ENCODE measurements around the gene SIRT3.
A peak's percentile ranks its signal among the peaks of the same experiment; 100 is the strongest.

SIRT3 gene

DNA sequence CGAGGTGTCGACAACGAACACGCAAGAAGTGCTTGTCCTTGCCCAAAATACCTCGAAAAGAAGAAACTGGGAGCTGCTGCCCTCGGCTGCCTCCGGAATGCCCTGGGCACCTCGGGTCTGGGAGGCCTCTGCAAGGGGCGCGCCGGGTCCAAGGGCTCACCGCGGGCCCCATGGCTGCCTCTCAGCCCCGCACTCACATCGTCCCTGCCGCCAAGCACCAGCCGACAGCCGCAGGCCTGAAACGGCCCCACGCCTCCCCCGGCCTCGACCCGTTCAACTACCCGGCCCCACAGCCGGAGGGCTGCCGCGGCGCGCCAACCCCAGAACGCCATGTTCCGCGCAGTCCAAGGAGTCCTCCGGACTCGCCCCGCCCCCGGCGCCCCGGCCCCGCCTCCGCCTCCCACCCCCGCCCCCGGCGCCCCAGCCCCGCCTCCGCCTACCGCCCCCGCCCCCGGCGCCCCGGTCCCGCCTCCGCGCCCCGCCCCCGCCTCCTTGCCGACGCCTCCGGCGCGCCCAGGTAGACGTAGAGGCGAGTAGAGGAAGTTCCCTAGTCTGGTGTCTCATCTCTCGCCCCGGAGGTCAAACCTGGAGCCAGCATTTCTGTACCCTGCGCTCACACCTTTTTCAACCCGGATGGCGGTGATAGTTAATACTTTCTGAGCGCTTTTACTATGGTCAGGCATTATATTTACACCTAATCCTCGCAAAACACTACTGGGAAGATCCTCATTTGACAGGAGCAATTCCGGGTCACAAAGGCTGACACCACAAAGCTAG is at the start of gene SIRT3:
Gene SIRT3, minus strand, starts transcription at position 346 of the 777 bp plus-strand sequence. Its CDS starts 14 bp downstream, at position 332.
- DNase-seq: peak; percentile 90

DNA sequence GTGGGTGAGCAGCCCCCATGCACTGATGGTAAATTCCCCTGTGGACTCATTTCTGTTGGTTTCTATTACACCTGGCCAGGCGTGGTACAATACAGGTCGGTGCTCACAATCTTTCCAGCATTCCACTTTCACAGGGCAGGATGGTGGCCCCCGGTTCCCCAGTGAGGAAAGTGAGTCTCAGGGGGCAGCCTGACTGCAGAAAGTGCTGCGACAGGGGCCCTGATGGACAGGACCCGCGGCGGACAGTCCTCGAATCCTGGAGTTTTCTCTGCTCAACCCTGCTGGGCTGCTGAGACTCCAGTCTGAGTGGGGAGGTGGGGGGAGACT is 49.7 kb upstream of the SIRT3 start:
- no peak for DNase-seq

DNA sequence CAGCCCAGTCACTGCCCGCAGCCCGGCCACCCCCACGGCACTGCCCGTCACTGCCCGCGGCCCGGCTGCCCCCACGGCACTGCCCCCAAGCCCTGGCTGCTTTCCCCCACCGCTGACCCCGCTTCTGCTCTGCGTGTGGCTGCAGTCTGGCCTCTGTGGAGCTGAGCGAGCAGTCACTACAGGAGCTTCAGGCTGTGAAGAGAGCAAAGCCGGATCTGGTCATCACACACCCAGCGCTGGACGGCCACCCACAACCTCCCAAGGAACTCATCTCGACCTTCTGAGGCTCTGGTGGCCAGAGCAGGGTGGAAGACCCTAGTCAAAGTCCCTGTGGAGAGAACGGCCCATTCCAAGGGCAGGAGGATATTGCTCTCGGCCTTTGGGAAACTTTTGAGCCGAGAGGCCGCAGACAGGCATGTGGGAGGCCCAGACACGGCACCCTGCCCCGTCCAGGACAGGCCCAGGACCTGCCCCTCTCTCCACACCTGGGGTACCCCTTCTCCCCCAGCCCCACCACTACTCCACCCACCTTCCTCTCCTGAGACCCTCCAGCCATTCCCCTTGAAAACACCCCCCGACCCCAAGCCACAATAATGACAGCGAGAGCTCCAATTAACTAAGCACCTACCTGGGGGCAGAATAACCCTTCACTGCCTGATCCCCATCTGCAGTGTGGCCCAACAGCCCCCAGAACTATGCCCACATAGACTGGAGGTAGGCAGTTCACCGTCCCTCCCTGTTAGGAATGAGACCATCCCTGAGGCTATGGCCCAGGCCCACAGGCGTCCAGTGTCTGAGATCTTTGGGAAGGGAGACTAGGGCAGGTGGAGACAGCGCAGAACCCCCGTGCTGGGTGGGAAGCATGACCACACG is 49.1 kb upstream of the SIRT3 start:
- no peak for DNase-seq

DNA sequence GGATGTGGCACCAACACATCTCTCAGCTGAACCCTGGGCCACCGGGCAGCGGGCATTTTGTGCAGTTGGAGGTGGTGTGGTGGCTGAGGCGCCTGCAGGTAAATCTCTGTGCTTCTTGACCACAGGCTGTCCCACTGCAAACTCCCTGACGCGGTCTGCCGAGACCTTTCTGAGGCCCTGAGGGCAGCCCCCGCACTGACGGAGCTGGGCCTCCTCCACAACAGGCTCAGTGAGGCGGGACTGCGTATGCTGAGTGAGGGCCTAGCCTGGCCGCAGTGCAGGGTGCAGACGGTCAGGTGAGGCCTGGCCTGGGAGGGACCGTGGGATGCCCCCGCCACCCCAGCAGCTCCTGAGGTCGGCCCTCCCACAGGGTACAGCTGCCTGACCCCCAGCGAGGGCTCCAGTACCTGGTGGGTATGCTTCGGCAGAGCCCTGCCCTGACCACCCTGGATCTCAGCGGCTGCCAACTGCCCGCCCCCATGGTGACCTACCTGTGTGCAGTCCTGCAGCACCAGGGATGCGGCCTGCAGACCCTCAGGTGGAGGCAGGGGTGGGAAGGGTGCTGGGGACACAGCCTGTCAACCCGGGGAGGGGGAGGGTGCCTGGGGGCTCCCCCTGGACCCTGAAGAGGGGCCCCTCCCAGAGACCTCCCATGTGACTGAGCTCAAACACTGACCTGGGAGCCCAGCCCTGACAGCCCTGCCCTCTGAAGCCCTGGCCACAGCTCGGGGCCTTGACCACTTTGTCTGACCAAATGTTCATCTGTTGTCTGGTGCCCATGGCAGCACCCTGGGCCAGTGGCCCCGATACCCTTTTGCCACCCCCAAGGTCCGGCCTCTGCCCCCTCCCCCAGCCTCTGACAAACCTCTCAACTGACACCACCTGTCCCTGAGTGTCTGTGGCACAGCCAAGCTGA is 48.2 kb upstream of the SIRT3 start:
- no peak for DNase-seq

DNA sequence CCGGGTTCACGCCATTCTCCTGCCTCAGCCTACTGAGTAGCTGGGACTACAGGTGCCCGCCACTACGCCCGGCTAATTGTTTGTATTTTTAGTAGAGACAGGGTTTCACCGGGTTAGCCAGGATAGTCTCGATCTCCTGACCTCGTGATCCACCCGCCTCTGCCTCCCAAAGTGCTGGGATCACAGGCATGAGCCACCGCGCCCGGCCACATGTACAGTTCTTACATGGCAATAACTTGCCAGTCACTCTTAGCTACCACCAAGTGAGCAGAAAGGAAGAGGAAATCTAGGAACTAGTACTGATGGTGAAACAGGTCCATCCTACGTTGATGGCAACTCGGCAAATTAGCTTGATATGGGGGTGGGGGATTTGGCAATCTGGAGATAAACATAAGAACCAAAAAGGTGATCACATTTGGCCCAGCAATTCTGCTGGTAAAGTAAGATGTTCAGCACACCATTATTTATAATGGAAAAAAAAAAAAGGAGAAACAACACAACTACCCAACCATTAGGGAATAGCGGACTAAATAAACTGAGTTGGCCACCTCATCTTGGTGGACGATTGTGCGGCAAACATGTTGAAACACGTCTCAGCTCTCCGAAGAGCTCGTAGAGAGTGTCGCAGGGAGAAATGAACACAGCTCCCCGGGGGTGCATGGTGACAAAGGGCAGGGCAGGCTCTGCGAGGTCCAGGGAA is 47.4 kb upstream of the SIRT3 start:
- no peak for DNase-seq

DNA sequence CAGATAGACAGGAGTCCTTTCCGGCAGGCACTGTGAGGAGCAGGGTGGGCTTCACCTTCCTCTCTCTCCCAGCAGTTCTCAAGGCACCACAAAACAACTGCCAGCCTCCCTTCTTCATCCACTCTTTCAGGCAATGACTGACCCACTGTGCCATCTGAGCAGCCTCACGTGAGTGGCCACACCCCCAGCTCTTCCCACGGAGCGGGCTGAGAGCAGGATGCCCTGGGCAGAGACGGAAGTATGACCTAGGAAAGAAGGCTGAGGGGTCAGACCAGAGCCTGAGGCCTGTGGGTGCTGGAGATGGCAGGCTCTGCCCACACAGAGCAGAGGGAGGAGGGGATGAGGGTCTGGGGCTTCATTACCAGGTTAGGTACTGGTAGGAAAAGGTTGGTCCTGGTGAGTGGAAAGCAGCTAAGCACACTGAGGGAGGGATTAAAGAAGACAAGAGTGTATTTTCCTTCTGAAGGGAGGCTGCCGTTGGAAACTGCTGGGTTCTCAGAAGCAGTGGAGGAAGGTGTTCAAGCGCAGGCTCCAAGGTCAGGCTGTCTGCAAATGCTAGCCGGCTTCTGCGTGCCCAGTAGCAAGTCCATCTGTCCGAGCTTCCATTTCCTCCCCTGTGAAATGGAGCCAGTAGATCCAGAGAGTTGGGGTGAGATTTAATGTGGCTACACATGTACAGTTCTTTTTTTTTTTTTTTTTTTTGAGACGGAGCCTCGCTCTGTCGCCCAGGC is 46.7 kb upstream of the SIRT3 start:
- DNase-seq: no peak

DNA sequence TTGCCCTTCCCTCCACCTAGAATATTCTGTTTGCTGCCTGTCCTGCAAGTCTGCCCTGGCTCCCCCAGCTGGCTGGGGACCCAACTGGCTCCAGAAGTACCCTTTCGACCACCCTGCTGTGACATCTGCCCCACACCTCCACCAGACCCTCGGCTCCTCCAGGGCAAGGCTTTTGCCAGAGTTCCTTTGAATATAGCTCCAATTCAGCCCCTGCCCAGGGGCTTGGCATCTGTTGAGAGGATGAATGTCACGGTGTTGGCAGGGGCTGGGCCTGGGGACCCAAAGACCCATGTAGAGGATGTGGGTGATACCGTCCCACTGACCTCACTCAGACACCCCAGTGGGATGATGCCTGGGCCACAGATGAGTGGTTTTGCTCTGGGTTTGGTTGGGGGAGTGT is 46.0 kb upstream of the SIRT3 start:
- no peak for DNase-seq

DNA sequence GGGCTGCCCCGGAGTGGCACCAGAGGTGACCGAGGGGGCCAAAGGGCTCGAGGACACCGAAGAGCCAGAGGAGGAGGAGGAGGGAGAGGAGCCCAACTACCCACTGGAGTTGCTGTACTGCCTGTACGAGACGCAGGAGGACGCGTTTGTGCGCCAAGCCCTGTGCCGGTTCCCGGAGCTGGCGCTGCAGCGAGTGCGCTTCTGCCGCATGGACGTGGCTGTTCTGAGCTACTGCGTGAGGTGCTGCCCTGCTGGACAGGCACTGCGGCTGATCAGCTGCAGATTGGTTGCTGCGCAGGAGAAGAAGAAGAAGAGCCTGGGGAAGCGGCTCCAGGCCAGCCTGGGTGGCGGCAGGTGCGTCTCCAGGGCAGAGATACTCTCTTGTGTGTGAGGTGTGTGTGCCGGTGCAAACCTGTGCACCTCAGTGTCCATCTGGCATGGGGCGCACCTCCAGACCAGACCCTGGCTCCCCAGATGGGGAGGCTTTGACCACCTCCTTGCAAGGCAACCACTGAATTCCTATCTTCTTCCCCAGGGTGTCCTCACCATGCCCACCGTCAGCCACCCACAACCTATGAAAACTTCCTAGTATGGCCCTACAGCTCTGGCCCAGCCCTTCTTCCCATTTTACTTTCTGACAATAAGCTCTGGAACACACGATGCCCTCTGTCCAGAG is 45.5 kb upstream of the SIRT3 start:
- DNase-seq: peak; percentile 47

DNA sequence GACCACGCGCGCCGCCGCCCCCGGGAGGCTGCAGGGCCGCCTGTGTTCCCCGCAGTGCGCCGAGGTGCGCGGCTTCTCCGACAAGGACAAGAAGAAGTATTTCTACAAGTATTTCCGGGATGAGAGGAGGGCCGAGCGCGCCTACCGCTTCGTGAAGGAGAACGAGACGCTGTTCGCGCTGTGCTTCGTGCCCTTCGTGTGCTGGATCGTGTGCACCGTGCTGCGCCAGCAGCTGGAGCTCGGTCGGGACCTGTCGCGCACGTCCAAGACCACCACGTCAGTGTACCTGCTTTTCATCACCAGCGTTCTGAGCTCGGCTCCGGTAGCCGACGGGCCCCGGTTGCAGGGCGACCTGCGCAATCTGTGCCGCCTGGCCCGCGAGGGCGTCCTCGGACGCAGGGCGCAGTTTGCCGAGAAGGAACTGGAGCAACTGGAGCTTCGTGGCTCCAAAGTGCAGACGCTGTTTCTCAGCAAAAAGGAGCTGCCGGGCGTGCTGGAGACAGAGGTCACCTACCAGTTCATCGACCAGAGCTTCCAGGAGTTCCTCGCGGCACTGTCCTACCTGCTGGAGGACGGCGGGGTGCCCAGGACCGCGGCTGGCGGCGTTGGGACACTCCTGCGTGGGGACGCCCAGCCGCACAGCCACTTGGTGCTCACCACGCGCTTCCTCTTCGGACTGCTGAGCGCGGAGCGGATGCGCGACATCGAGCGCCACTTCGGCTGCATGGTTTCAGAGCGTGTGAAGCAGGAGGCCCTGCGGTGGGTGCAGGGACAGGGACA is 44.8 kb upstream of the SIRT3 start:
- DNase-seq: peak; percentile 58

DNA sequence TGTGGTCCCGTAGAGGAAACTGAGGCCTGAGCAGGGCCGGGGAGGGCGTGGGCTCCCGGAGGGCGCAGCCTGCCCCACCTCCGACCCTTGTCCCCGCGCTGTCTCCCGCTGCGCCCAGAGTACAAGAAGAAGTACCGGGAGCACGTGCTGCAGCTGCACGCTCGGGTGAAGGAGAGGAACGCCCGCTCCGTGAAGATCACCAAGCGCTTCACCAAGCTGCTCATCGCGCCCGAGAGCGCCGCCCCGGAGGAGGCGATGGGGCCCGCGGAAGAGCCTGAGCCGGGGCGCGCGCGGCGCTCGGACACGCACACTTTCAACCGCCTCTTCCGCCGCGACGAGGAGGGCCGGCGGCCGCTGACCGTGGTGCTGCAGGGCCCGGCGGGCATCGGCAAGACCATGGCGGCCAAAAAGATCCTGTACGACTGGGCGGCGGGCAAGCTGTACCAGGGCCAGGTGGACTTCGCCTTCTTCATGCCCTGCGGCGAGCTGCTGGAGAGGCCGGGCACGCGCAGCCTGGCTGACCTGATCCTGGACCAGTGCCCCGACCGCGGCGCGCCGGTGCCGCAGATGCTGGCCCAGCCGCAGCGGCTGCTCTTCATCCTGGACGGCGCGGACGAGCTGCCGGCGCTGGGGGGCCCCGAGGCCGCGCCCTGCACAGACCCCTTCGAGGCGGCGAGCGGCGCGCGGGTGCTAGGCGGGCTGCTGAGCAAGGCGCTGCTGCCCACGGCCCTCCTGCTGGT is 44.0 kb upstream of the SIRT3 start:
- peak; percentile 63 for DNase-seq

DNA sequence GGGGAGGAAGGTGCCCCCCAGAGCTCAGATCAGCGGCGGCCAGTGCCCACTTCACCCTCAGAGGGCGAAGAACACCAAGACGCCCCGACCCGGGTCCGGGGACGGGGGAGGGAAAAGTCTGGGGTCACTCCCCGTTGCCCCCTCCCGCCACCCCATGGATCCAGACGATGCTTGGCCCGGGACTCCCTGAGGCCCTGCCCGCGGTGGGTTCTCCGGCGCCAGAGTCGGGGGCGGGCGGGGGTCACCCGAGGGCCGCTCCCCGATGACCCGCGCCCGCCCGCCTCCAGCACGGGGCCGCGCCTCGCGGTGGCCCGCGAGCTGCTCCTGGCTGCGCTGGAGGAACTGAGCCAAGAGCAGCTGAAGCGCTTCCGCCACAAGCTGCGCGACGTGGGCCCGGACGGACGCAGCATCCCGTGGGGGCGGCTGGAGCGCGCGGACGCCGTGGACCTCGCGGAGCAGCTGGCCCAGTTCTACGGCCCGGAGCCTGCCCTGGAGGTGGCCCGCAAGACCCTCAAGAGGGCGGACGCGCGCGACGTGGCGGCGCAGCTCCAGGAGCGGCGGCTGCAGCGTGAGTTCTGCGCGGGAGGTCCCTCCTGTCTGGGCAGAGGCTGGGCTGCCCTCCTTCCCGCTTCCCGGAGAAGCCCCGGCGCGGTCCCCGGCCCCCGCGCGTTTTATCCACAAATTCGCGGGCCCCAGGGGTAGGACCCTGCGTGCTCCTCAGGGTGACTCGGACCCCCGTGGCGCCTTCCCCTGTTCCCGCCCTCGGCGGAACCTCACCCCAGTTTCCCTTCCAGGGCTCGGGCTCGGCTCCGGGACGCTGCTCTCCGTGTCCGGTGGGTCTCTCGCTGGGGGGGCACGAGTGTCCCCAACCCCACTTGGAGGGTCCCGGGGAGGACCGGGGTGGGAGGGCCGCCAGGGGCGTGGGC is 43.2 kb upstream of the SIRT3 start:
- peak; percentile 39 for DNase-seq

DNA sequence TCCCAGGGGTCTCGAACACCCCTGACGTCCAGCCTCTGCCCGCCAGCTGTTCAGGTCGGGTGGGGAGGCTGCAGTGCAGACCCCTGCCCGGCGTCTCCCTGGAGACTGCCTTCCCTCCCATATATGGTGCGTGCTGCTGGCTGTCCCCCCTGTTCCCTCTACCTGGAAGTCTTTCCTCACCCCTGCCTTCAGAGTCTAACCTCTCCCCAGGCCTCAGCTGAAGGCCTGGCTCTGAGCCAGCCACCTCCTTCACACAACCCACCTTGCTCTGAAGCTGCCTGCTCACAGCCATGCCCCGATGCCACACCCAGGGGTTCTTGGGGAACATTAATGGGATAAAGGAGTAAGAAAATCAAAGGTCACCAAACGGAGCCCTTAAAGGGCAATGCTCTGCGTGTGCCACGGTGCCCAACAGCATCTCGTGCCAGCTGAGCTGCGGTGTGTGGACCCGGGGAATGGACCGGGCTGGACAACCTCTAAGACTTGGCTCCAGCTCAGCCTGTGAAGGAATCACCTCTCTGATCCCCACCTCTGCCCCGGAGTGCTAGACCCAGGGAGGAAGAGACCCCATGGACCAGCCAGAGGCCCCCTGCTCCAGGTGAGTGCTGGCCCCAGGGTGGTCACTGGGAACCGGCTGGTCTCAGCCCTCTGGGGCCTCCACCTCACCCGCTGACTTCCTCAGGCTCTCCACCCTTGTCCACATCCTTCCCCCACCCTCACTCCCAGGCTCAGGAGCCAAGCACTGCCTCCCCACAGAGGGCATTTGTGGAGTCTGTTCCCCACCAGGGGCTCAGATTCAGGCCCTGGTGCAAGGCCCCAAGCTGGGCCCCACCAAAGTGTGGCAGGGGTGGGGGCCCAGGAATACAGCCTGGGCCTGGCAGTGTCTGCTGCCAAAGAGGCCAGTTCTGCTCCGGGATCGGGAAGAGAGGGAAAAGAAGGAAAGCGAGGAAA is 42.1 kb upstream of the SIRT3 start, which contains the start of gene NLRP6:
Gene NLRP6, plus strand, starts transcription at position 407 of the 951 bp plus-strand sequence. Its CDS starts 163 bp downstream, at position 570.
- no peak for DNase-seq

DNA sequence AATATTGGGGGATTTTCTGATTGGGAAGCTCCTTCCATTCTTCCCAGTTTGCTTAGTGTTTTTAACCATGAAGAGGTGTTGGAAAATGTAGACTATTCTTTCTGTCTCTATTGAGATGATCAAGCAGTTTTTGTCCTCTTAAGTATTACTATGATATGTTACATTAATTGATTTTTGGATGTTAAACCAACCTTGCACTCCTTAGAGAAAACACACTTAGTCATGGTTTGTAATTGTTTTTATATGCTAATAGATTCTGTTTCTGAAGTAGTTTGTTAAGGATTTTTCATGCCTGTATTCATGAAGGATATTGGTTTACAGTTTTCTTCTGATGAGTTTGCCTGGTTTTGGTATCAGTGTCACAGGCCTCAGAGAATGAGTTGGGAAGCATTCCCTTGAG is 40.1 kb upstream of the SIRT3 start:
- DNase-seq: no peak

DNA sequence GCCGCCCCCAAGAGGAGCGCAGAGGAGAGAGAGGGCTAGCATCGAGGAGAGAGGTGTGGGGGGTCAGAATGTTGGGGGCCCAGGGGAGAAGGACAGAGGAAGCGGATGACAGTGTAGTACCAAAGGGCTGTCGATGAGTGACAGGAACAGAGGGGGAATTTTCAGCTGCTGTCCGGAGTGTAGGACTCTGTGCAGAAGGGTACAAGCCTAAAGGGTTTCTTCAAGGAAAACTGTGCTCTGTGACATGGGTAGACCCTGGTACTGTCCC is 36.7 kb upstream of the SIRT3 start:
- no peak for DNase-seq

DNA sequence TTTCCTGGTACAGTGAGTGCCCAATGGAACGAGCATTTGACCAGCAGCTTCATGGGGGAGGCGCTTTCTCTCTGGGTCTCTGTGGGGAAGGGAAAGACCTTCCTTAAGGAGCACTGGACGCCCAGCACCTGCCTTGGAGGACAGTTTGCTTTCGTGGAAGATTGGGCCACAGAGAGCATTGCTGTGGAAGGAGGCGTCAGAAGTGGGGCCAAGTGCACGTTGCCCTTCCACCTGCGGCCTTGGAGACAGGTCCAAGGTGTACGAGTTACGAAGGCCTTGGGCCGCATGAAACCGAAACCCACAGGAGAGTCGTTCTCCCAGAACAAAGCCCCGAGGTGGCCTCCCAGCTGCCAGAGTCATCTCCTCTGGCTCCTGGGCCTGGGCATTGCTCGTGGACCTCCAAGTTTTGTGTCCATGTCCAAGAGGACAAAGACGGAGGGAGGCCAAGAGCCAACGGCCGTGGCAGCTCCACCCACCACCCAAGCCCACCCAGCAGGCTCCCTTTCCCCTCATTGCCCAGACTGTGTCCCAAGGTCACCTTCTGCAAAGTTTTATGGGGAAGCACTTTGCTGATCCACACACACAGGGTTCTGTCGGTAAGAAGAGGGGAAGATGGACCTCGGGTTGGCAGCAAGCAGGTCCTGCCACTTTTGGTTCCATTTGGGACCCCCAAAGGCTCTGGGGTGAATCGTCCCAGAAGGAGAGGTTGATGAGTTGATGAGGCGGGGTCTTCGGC is 36.2 kb upstream of the SIRT3 start:
- DNase-seq: no peak

DNA sequence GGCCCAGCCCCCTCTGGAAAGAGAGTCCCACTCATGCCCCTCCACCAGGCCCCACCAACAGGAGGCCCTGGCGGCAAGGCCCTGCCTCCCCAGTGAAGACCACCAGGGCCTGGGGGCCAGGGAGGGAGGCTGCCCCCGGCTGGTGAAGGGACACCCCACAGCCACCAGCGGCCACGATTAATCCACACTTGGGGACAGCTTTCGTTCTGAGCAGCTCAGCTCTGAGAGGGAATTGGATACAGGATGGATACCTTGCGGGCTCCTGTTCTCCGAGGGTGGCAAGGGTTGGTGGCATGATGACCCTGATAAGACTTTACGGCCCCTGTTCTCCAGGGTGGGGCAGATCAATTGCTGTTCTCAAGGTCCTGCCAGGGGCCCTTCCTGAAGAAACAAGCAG is 35.2 kb upstream of the SIRT3 start:
- no peak for DNase-seq

Data from retina (tissue), 1 donor.